ENCODE results near the gene MAP3K5. TPM values are rescaled to one million over a fixed set of nuclear protein-coding genes. Genes with fewer than 3 reads are reported as not detected.

MAP3K5 gene
- total and polyA plus RNA-seq, 9 of the 15 experiments (the other 6 are each of a cell fraction or from before 2014, with no cell fraction given) = 2.2 to 13.0 (median 9.9) TPM

DNA sequence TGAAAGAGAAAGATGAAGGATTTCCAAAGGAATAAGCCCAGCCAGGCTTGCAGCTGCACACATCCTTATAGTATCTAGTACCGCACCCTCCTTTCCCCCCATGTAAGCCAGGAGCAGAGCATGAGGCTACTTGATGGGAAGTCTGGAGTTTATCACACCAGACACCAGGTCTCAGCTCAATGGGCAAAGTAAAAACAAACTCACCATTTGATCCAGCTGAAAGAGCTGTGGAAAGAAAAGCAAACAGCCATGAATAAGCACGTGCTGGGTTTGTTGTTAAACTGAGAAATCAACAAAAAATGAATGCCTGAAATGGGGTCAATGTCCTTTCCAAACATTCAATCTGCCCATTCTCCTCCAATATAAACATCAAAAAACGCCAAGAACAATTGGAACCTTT is 191.5 kb downstream of the MAP3K5 start:
- H4K20me1 ChIP-seq (replicated peaks; ENCODE audit: control insufficient read depth, insufficient read depth, low read length) = no peaks in the 10 kb centered on the region
- H3K27me3 ChIP-seq (ENCODE audit: control insufficient read depth in 2 of 2, insufficient read depth in 2 of 2, low read length in 2 of 2) = no peaks in the 10 kb centered on the region
- H3K9me1 ChIP-seq (ENCODE audit: control insufficient read depth, insufficient read depth, low read length) = no peaks in the 10 kb centered on the region
- ChIA-PET CTCF (ENCODE audit: low intra/inter-chr PET ratio) (interaction anchor here (0.5 kb wide), 1 partner anchor 49 kb away, joined by 3 read pairs; no protein-coding TSS in a partner anchor), POLR2A (interaction anchor here (0.7 to 1.1 kb wide), 2 partner anchors 11 to 113 kb away, joined by 3 to 4 read pairs; no protein-coding TSS in a partner anchor)
- H3K9me3 ChIP-seq (replicated peaks; ENCODE audit: control insufficient read depth, insufficient read depth, low read depth, low read length) = no peaks in the 10 kb centered on the region
- peaks cover 18% of the 10 kb centered on the region; the same call in 1 of the 3 replicates for H3K36me3 ChIP-seq (ENCODE audit: control insufficient read depth, insufficient read depth, low read length)
- TF ChIP-seq, protein P1, sequence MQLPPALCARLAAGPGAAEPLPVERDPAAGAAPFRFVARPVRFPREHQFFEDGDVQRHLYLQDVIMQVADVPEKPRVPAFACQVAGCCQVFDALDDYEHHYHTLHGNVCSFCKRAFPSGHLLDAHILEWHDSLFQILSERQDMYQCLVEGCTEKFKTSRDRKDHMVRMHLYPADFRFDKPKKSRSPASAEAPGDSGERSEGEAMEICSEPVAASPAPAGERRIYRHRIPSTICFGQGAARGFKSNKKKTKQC (CRISPR knock-in tag; IDR thresholded peaks at IDR 0.05) = no peak
- TF ChIP-seq COPS2 (conservative IDR thresholded peaks at IDR 0.05) = no peak
- TF ChIP-seq, protein P2, sequence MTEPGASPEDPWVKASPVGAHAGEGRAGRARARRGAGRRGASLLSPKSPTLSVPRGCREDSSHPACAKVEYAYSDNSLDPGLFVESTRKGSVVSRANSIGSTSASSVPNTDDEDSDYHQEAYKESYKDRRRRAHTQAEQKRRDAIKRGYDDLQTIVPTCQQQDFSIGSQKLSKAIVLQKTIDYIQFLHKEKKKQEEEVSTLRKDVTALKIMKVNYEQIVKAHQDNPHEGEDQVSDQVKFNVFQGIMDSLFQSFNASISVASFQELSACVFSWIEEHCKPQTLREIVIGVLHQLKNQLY (CRISPR knock-in tag; conservative IDR thresholded peaks at IDR 0.05) = no peak
- TF ChIP-seq, protein P3, sequence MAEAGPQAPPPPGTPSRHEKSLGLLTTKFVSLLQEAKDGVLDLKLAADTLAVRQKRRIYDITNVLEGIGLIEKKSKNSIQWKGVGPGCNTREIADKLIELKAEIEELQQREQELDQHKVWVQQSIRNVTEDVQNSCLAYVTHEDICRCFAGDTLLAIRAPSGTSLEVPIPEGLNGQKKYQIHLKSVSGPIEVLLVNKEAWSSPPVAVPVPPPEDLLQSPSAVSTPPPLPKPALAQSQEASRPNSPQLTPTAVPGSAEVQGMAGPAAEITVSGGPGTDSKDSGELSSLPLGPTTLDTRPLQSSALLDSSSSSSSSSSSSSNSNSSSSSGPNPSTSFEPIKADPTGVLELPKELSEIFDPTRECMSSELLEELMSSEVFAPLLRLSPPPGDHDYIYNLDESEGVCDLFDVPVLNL (CRISPR knock-in tag; IDR thresholded peaks at IDR 0.05; ENCODE audit: low read depth) = no peak
- TF ChIP-seq HLTF (IDR thresholded peaks at IDR 0.05) = no peak
- H3K4me3 ChIP-seq = no peak overlapping the region
- ATAC-seq (no peak), FAIRE-seq (no peak), DNase-seq (ENCODE audit: extremely low read depth in 1 of 4, low spot score in 3 of 4) (no peak)
- 31% methylated on average over 3 of the region's 3 CpGs for WGBS (ENCODE audit: insufficient coverage, low coverage, missing lambda C conversion rate)
- H2AFZ ChIP-seq (ENCODE audit: low read depth, low read length) = no peak overlapping the region
- H3K9ac ChIP-seq (ENCODE audit: insufficient read depth in 1 of 2, low read depth in 2 of 2, low read length in 2 of 2) = no peak overlapping the region
- intact Hi-C loops (cut with micrococcal nuclease) = no loop called here
- in situ Hi-C loops (cut with MboI) = no loop called here
- H3K4me2 ChIP-seq (ENCODE audit: insufficient read depth, low read length) = no peak overlapping the region
- no peak overlapping the region for H3K27ac ChIP-seq (ENCODE audit: extremely low read depth, low read depth, low read length)
- no peaks in the 10 kb centered on the region; a peak in 2 of 5 replicates for H3K4me1 ChIP-seq (replicated peaks in 1 of 2; ENCODE audit: control insufficient read depth in 2 of 2, insufficient read depth in 2 of 2, low read length in 2 of 2)
- H3K79me2 ChIP-seq (ENCODE audit: control insufficient read depth, insufficient read depth, low read length) = no peaks in the 10 kb centered on the region
- no TSS peak for BruUV-seq (replicated peaks)
